Measurements from ENCODE around the gene CEP112. TPM values are rescaled to one million over a fixed set of nuclear protein-coding genes. Genes with fewer than 3 reads are reported as not detected.

The CEP112 gene
- total RNA-seq, 1 experiment from 2014 or later: 5.4 TPM

DNA sequence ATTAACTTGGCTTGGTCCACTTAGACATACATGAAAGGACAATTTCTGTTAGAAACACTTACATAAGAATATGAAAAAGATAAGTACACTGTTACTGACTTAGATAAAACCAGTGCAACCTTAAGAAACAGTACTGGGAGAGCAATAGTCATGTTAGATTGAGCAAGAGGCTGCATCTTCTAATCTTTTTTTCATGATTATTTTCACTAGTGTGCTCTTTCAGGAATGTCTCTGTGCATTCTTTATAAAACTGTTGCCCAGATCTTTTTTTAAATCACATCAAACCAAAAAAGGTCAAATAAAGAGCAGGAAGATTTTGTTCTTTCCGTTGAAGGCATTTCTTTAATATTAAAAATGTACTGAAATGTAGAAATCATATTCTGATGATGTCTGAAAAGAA lies 529.7 kb downstream of the CEP112 start:
- intact Hi-C loops (cut with micrococcal nuclease; ENCODE audit: unreplicated experiment): no loop called here
- no peak overlapping the region for H3K4me3 Mint-ChIP-seq (ENCODE audit: low read depth, unreplicated experiment)
- H3K36me3 Mint-ChIP-seq (ENCODE audit: insufficient read depth, unreplicated experiment): no peaks in the 10 kb centered on the region
- BruUV-seq (replicated peaks): no TSS peak
- H3K9me3 Mint-ChIP-seq (ENCODE audit: low read depth, unreplicated experiment): peaks cover 9% of the 10 kb centered on the region
- no peak for DNase-seq
- H3K27ac Mint-ChIP-seq (ENCODE audit: unreplicated experiment): no peak overlapping the region
- no peaks in the 10 kb centered on the region for H3K4me1 Mint-ChIP-seq (ENCODE audit: low read depth, unreplicated experiment)
- H3K27me3 Mint-ChIP-seq (ENCODE audit: unreplicated experiment): peaks cover 37% of the 10 kb centered on the region
- TF ChIP-seq, protein P1, sequence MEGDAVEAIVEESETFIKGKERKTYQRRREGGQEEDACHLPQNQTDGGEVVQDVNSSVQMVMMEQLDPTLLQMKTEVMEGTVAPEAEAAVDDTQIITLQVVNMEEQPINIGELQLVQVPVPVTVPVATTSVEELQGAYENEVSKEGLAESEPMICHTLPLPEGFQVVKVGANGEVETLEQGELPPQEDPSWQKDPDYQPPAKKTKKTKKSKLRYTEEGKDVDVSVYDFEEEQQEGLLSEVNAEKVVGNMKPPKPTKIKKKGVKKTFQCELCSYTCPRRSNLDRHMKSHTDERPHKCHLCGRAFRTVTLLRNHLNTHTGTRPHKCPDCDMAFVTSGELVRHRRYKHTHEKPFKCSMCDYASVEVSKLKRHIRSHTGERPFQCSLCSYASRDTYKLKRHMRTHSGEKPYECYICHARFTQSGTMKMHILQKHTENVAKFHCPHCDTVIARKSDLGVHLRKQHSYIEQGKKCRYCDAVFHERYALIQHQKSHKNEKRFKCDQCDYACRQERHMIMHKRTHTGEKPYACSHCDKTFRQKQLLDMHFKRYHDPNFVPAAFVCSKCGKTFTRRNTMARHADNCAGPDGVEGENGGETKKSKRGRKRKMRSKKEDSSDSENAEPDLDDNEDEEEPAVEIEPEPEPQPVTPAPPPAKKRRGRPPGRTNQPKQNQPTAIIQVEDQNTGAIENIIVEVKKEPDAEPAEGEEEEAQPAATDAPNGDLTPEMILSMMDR (IDR thresholded peaks at IDR 0.05; ENCODE audit: unreplicated experiment): no peak
- CTCF ChIA-PET: no interaction called here

DNA sequence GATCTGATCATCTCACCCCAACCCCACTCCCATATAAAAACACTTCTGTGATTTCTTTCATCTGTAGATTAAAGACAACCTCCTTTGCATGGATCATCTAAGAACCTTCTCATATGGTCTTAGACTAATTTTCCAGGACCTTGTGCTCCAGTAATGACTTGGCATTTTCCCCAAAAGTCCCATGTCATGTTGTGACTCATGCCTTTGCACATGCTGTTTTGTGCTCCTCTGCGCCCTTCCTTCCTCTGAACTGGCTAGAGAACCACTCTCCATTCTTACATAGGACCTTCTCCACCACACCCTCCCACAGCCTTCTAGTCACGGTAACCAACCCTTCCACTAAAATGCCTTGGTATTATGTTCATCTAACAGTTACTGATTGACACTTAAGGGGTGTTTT lies 531.0 kb downstream of the CEP112 start:
- CTCF ChIA-PET: interaction anchor here (0.6 to 0.7 kb wide), 2 partner anchors 185 to 1295 kb away, joined by 3 to 5 read pairs; no protein-coding TSS in a partner anchor
- H3K9me3 Mint-ChIP-seq (ENCODE audit: low read depth, unreplicated experiment): peaks cover 9% of the 10 kb centered on the region
- TF ChIP-seq, protein P1 (IDR thresholded peaks at IDR 0.05; ENCODE audit: unreplicated experiment): no peak
- no peak overlapping the region for H3K27ac Mint-ChIP-seq (ENCODE audit: unreplicated experiment)
- no peaks in the 10 kb centered on the region for H3K4me1 Mint-ChIP-seq (ENCODE audit: low read depth, unreplicated experiment)
- H3K36me3 Mint-ChIP-seq (ENCODE audit: insufficient read depth, unreplicated experiment): no peaks in the 10 kb centered on the region
- H3K4me3 Mint-ChIP-seq (ENCODE audit: low read depth, unreplicated experiment): no peak overlapping the region
- no peak for DNase-seq
- intact Hi-C loops (cut with micrococcal nuclease; ENCODE audit: unreplicated experiment): no loop called here
- BruUV-seq (replicated peaks): no TSS peak
- peaks cover 37% of the 10 kb centered on the region for H3K27me3 Mint-ChIP-seq (ENCODE audit: unreplicated experiment)

DNA sequence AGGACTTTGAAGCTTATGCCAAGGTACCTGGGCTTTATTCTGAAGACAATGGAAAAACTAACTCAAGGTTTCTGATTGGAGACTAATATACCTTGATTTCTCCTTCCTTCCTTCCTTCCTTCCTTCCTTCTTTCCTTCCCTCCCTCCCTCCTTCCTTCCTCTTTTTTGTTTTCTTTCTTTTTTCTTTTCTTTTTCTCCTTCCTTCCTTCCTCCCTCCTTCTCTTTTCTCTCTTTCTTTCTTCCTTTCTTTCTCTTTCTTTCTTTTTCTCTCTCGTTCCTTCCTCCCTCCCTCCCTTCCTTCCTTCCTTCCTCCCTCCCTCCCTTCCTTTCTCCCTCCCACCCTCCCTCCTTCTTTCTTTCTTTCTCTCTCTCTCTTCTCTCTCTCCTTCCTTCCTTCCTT lies 531.9 kb downstream of the CEP112 start:
- CTCF ChIA-PET: interaction anchor here (0.7 kb wide), 1 partner anchor 184 kb away, joined by 3 read pairs; no protein-coding TSS in a partner anchor
- peaks cover 9% of the 10 kb centered on the region for H3K9me3 Mint-ChIP-seq (ENCODE audit: low read depth, unreplicated experiment)
- BruUV-seq (replicated peaks): no TSS peak
- TF ChIP-seq, protein P1 (IDR thresholded peaks at IDR 0.05; ENCODE audit: unreplicated experiment): no peak
- peaks cover 37% of the 10 kb centered on the region for H3K27me3 Mint-ChIP-seq (ENCODE audit: unreplicated experiment)
- no peak overlapping the region for H3K27ac Mint-ChIP-seq (ENCODE audit: unreplicated experiment)
- no peaks in the 10 kb centered on the region for H3K4me1 Mint-ChIP-seq (ENCODE audit: low read depth, unreplicated experiment)
- H3K4me3 Mint-ChIP-seq (ENCODE audit: low read depth, unreplicated experiment): no peak overlapping the region
- no peaks in the 10 kb centered on the region for H3K36me3 Mint-ChIP-seq (ENCODE audit: insufficient read depth, unreplicated experiment)
- intact Hi-C loops (cut with micrococcal nuclease; ENCODE audit: unreplicated experiment): no loop called here
- no peak for DNase-seq

DNA sequence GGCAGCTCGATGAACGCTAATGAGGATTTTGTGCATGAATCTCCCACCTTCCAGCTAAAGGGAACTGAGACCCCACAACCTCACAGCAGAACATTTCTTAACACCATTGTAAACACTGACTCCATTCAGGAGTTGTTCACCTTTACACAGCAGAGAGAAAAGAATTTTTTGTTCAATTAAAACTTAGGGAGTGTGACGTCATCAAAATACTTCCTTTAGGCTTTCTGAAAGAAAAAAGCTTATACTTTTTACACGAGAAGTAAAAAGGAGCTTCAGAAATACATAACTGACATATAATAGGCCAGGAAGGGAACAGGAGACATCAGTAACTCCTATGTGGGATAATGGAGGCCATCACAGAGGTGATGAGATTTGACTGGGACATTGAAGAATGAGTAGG lies 532.4 kb downstream of the CEP112 start:
- H3K4me3 Mint-ChIP-seq (ENCODE audit: low read depth, unreplicated experiment): no peak overlapping the region
- peaks cover 9% of the 10 kb centered on the region for H3K9me3 Mint-ChIP-seq (ENCODE audit: low read depth, unreplicated experiment)
- intact Hi-C loops (cut with micrococcal nuclease; ENCODE audit: unreplicated experiment): no loop called here
- CTCF ChIA-PET: no interaction called here
- H3K36me3 Mint-ChIP-seq (ENCODE audit: insufficient read depth, unreplicated experiment): no peaks in the 10 kb centered on the region
- BruUV-seq (replicated peaks): no TSS peak
- no peak overlapping the region for H3K27ac Mint-ChIP-seq (ENCODE audit: unreplicated experiment)
- TF ChIP-seq, protein P1 (IDR thresholded peaks at IDR 0.05; ENCODE audit: unreplicated experiment): no peak
- no peak for DNase-seq
- no peaks in the 10 kb centered on the region for H3K4me1 Mint-ChIP-seq (ENCODE audit: low read depth, unreplicated experiment)
- peaks cover 33% of the 10 kb centered on the region for H3K27me3 Mint-ChIP-seq (ENCODE audit: unreplicated experiment)

Data from Calu3 (cell line).